ENCODE data around the gene NAGLU.
A peak's percentile ranks its signal among the peaks of the same experiment; 100 is the strongest.

NAGLU gene

GRCh38 chr17:42565523-42566214 lies 29.6 kb downstream of the NAGLU start:
- no peak for DNase-seq

GRCh38 chr17:42566215-42566882 lies 30.3 kb downstream of the NAGLU start:
- no peak for DNase-seq

- peak; percentile 68 to 93 (median 84) for DNase-seq
Observed at GRCh38 chr17:42566883-42567573, 31.0 kb downstream of the NAGLU start, which contains the start of gene MLX. TSS of gene MLX (plus strand) at chr17:42567100. CDS start at chr17:42567125, 25 bp downstream.

- no peak for DNase-seq
Observed at GRCh38 chr17:42568341-42569111, 32.5 kb downstream of the NAGLU start.

GRCh38 chr17:42571435-42572225 lies 35.6 kb downstream of the NAGLU start:
- no peak for DNase-seq

GRCh38 chr17:42573095-42573494 lies 37.1 kb downstream of the NAGLU start:
- DNase-seq = no peak

- DNase-seq = no peak
Observed at GRCh38 chr17:42574463-42574862, 38.4 kb downstream of the NAGLU start.

- no peak for DNase-seq
Observed at GRCh38 chr17:42577140-42577531, 41.1 kb downstream of the NAGLU start.

- DNase-seq = peak; percentile 42 to 95 (median 91)
Observed at GRCh38 chr17:42577532-42578281, 41.7 kb downstream of the NAGLU start, which contains the start of gene PSMC3IP. TSS of gene PSMC3IP (minus strand) at chr17:42577729. CDS start at chr17:42577686, 43 bp downstream.

GRCh38 chr17:42578282-42578869 lies 42.3 kb downstream of the NAGLU start:
- peak in 11 of 14 donors; percentile 8 to 58 (median 36) for DNase-seq

GRCh38 chr17:42579794-42580551 lies 43.9 kb downstream of the NAGLU start:
- no peak for DNase-seq

GRCh38 chr17:42581744-42582270 lies 45.8 kb downstream of the NAGLU start:
- DNase-seq = no peak

GRCh38 chr17:42584880-42585279 lies 48.8 kb downstream of the NAGLU start:
- no peak for DNase-seq

GRCh38 chr17:42585353-42585752 lies 49.3 kb downstream of the NAGLU start:
- DNase-seq = no peak

- DNase-seq = no peak
Observed at GRCh38 chr17:42586514-42587230, 50.6 kb downstream of the NAGLU start.

GRCh38 chr17:42590886-42591285 lies 54.8 kb downstream of the NAGLU start:
- DNase-seq = no peak

GRCh38 chr17:42591411-42591810 lies 55.4 kb downstream of the NAGLU start:
- no peak for DNase-seq

Measured in C1 segment of cervical spinal cord (tissue), 14 donors.